ENCODE data around the gene SETD1A. TPM values are rescaled to one million over a fixed set of nuclear protein-coding genes. Genes with fewer than 3 reads are reported as not detected.

Gene SETD1A
- total and polyA plus RNA-seq, 7 experiments from 2014 or later = 1.3 to 47.2 (median 32.9) TPM

DNA sequence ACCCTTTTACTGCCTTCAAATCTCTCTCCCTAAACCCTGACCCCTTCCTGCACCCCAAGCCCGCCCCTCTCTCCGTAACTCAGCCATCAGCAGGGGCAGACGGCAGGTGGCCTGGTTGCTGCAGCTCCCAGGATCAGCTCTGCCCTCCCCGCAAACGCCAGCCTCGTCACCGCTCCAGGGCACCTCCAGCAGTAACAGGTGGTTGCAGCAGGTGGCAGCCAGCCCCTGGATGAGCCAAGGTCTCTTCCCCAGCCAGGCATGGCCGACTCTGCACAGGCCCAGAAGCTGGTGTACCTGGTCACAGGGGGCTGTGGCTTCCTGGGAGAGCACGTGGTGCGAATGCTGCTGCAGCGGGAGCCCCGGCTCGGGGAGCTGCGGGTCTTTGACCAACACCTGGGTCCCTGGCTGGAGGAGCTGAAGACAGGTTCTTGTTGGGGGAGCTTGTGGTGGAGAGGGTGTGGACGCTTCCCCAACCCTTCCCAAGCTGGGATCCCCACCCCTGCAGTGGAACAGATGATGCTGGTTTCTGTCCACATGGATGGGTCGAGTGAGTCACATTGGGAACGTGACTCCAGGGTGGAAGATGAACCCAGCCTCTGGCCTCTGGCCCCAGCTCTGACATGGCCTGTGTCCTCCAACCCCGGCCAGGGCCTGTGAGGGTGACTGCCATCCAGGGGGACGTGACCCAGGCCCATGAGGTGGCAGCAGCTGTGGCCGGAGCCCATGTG, 28.0 kb downstream of the SETD1A start:
- Mint-ChIP-seq H3K36me3 (peaks cover 0 to 7% (median 3%) of the 10 kb centered on the region in 5 donors), H3K27me3 (no peaks in the 10 kb centered on the region), H3K4me1 (peaks cover 0 to 17% (median 0%) of the 10 kb centered on the region in 7 donors), H3K9me3 (no peaks in the 10 kb centered on the region), H3K27ac (peak overlapping the region in 1 of 9 donors; percentile 29), H3K4me3 (peak overlapping the region in 3 of 10 donors; percentile 39 to 54 (median 51))
- intact Hi-C loops (cut with micrococcal nuclease) = loop anchor here (1.0 kb wide), 4 partner anchors 110 to 884 kb away; no protein-coding TSS in a partner anchor
- ATAC-seq = no peak
- CTCF ChIA-PET = interaction anchor here (0.9 to 1.5 kb wide), 7 partner anchors 25 to 888 kb away, joined by 3 to 5 read pairs (median 3); partner anchors contain the start of gene ZNF267
- DNase-seq = no peak
- H3K9me3 ChIP-seq (ENCODE audit: control insufficient read depth in 2 of 3, low read length in 3 of 3) = no peaks in the 10 kb centered on the region
- H3K27me3 ChIP-seq (ENCODE audit: control insufficient read depth in 2 of 2, insufficient read depth in 2 of 2, low read length in 2 of 2) = no peaks in the 10 kb centered on the region
- POLR2A ChIA-PET = interaction anchor here (0.9 to 1.1 kb wide), 2 partner anchors 14 to 28 kb away, joined by 3 read pairs; partner anchors contain the start of gene SETD1A
- H3K36me3 ChIP-seq (ENCODE audit: control insufficient read depth in 2 of 3, insufficient read depth in 3 of 3, low read length in 3 of 3) = peaks cover 0 to 40% (median 0%) of the 10 kb centered on the region in 3 experiments
- no peaks in the 10 kb centered on the region for H3K4me1 ChIP-seq (ENCODE audit: control insufficient read depth in 2 of 2, insufficient read depth in 2 of 2, low read length in 2 of 2)
- no peak overlapping the region for H3K4me3 ChIP-seq (ENCODE audit: low read length)
- no peak overlapping the region for H3K27ac ChIP-seq (ENCODE audit: low read depth, low read length)

DNA sequence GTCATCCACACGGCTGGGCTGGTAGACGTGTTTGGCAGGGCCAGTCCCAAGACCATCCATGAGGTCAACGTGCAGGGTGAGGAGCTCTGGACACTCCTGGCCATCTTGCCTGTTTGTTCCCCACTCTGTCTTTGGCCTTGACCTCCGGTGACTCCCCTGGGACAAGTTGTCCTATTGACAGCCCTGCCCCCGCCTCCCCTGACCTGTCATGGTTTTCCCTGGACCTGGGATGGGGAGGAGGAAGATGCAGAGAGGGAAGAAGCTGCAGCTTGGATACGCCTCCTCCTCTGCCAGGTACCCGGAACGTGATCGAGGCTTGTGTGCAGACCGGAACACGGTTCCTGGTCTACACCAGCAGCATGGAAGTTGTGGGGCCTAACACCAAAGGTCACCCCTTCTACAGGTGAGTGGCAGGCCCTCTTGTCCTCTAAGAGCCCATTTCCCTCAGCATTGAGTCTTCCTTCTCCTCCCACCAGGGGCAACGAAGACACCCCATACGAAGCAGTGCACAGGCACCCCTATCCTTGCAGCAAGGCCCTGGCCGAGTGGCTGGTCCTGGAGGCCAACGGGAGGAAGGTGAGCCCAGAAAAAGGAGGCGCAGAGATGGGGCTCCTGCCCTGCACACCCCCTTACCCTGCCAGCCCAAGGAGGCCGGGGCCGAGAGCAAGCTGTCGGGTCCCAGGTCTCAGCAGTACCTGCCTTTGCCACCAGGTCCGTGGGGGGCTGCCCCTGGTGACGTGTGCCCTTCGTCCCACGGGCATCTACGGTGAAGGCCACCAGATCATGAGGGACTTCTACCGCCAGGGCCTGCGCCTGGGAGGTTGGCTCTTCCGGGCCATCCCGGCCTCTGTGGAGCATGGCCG, 28.8 kb downstream of the SETD1A start:
- no peaks in the 10 kb centered on the region for H3K27me3 Mint-ChIP-seq
- no peaks in the 10 kb centered on the region for H3K4me1 ChIP-seq (ENCODE audit: control insufficient read depth in 2 of 2, insufficient read depth in 2 of 2, low read length in 2 of 2)
- H3K36me3 ChIP-seq (ENCODE audit: control insufficient read depth in 2 of 3, insufficient read depth in 3 of 3, low read length in 3 of 3) = peaks cover 0 to 32% (median 0%) of the 10 kb centered on the region in 3 experiments
- no peak overlapping the region for H3K27ac ChIP-seq (ENCODE audit: low read depth, low read length)
- intact Hi-C loops (cut with micrococcal nuclease) = no loop called here
- ChIA-PET POLR2A (interaction anchor here (0.7 to 1.1 kb wide), 2 partner anchors 14 to 447 kb away, joined by 3 read pairs; no protein-coding TSS in a partner anchor), CTCF (interaction anchor here (0.9 to 1.5 kb wide), 6 partner anchors 26 to 887 kb away, joined by 3 to 5 read pairs (median 3); partner anchors contain the start of gene ZNF267)
- H3K4me1 Mint-ChIP-seq = peaks cover 0 to 17% (median 0%) of the 10 kb centered on the region in 7 donors
- no peaks in the 10 kb centered on the region for H3K9me3 Mint-ChIP-seq
- H3K36me3 Mint-ChIP-seq = peaks cover 0 to 7% (median under 1%) of the 10 kb centered on the region in 5 donors
- no peaks in the 10 kb centered on the region for H3K9me3 ChIP-seq (ENCODE audit: control insufficient read depth in 2 of 3, low read length in 3 of 3)
- H3K27ac Mint-ChIP-seq = no peak overlapping the region
- H3K27me3 ChIP-seq (ENCODE audit: control insufficient read depth in 2 of 2, insufficient read depth in 2 of 2, low read length in 2 of 2) = no peaks in the 10 kb centered on the region
- DNase-seq (no peak), ATAC-seq (no peak)
- peak overlapping the region in 1 of 10 donors; percentile 5 for H3K4me3 Mint-ChIP-seq
- no peak overlapping the region for H3K4me3 ChIP-seq (ENCODE audit: low read length)

DNA sequence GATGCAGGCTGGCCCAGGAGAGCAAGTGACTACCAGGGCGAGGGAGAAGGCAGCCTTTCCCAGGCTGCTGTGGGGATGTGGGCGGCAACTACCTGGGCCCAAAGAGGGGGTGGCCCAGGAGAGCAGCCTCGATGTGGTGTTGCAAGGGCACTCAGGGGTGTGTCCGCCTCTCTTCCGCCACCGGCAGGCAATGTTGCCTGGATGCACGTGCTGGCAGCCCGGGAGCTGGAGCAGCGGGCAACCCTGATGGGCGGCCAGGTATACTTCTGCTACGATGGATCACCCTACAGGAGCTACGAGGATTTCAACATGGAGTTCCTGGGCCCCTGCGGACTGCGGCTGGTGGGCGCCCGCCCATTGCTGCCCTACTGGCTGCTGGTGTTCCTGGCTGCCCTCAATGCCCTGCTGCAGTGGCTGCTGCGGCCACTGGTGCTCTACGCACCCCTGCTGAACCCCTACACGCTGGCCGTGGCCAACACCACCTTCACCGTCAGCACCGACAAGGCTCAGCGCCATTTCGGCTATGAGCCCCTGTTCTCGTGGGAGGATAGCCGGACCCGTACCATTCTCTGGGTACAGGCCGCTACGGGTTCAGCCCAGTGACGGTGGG, 30.1 kb downstream of the SETD1A start:
- ChIA-PET CTCF (interaction anchor here (0.6 to 1.1 kb wide), 2 partner anchors 347 to 881 kb away, joined by 3 read pairs; no protein-coding TSS in a partner anchor), POLR2A (interaction anchor here (0.6 kb wide), 1 partner anchor 13 kb away, joined by 3 read pairs; no protein-coding TSS in a partner anchor)
- Histone ChIP-seq H3K9me3 (ENCODE audit: control insufficient read depth in 2 of 3, low read length in 3 of 3) (no peaks in the 10 kb centered on the region), H3K4me3 (ENCODE audit: low read length) (no peak overlapping the region), H3K36me3 (ENCODE audit: control insufficient read depth in 2 of 3, insufficient read depth in 3 of 3, low read length in 3 of 3) (peaks cover 0 to 22% (median 0%) of the 10 kb centered on the region in 3 experiments), H3K4me1 (ENCODE audit: control insufficient read depth in 2 of 2, insufficient read depth in 2 of 2, low read length in 2 of 2) (no peaks in the 10 kb centered on the region), H3K27ac (ENCODE audit: low read depth, low read length) (no peak overlapping the region), H3K27me3 (ENCODE audit: control insufficient read depth in 2 of 2, insufficient read depth in 2 of 2, low read length in 2 of 2) (no peaks in the 10 kb centered on the region)
- peaks cover 0 to 14% (median 0%) of the 10 kb centered on the region in 7 donors for H3K4me1 Mint-ChIP-seq
- no peak for DNase-seq
- H3K27ac Mint-ChIP-seq = no peak overlapping the region
- ATAC-seq = no peak
- H3K4me3 Mint-ChIP-seq = no peak overlapping the region
- H3K36me3 Mint-ChIP-seq = peaks cover 0 to 4% (median 0%) of the 10 kb centered on the region in 5 donors
- H3K9me3 Mint-ChIP-seq = no peaks in the 10 kb centered on the region
- intact Hi-C loops (cut with micrococcal nuclease) = no loop called here
- no peaks in the 10 kb centered on the region for H3K27me3 Mint-ChIP-seq

DNA sequence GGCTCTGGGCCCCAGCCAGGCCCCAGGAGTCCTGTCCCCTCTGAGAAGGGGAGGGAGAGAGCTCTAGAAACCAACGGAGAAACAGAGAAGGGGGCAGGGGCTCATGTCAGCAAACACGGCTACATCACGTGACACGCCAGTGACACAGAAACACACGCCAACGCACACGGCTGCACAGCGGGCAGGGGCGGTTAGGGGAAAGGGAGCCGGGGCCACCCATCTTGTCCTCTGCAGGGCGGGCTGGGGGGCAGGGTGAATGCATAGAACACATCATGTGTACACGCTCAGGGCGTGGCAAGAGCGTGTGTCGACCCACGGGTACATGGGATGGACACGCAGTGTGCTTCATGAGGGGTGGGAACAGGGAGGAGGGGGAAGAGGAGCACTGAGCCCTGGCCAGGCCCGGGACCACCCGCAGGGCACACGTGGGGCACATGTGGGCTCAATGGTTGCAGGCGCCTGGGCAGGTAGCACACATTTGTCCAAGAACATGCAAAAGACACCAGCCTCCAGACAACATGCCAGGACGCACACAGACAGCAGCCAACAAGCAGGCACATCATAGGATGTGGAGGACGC, 32.0 kb downstream of the SETD1A start:
- H3K9me3 Mint-ChIP-seq = no peaks in the 10 kb centered on the region

DNA sequence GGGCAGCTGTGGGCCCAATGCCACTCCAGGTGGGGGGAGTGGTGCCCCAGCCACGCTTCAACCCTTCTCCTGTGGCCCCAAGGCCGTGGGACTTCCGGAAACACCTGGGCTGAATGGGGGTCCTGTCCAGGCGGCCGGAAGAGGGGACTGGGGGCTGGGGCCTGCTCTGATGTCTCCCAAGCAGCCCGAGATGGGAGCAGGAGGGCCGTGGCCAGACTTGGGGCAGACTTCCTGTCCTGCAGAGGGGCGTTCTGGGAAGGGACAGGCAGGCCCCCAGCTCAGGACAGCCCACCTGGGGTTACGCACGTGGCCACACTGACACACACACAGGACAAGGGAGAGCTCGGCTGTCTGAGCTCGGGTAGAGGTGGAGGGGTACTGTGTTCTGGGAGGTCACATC, 32.6 kb downstream of the SETD1A start:
- Mint-ChIP-seq H3K27ac (no peak overlapping the region), H3K36me3 (no peaks in the 10 kb centered on the region), H3K4me1 (peaks cover 0 to 11% (median 0%) of the 10 kb centered on the region in 7 donors), H3K27me3 (no peaks in the 10 kb centered on the region), H3K4me3 (no peak overlapping the region), H3K9me3 (no peaks in the 10 kb centered on the region)
- DNase-seq (no peak), ATAC-seq (no peak)
- ChIA-PET POLR2A (no interaction called here), CTCF (no interaction called here)
- Histone ChIP-seq H3K4me3 (ENCODE audit: low read length) (no peak overlapping the region), H3K27me3 (ENCODE audit: control insufficient read depth in 2 of 2, insufficient read depth in 2 of 2, low read length in 2 of 2) (no peaks in the 10 kb centered on the region), H3K36me3 (ENCODE audit: control insufficient read depth in 2 of 3, insufficient read depth in 3 of 3, low read length in 3 of 3) (no peaks in the 10 kb centered on the region), H3K27ac (ENCODE audit: low read depth, low read length) (no peak overlapping the region), H3K4me1 (ENCODE audit: control insufficient read depth in 2 of 2, insufficient read depth in 2 of 2, low read length in 2 of 2) (no peaks in the 10 kb centered on the region), H3K9me3 (ENCODE audit: control insufficient read depth in 2 of 3, low read length in 3 of 3) (no peaks in the 10 kb centered on the region)
- intact Hi-C loops (cut with micrococcal nuclease) = no loop called here

More for the DNA sequence above, 32.0 kb downstream of the SETD1A start:
- ChIA-PET CTCF (no interaction called here), POLR2A (no interaction called here)
- DNase-seq = no peak
- Mint-ChIP-seq H3K36me3 (no peaks in the 10 kb centered on the region), H3K4me3 (no peak overlapping the region), H3K4me1 (peaks cover 0 to 11% (median 0%) of the 10 kb centered on the region in 7 donors), H3K27ac (no peak overlapping the region), H3K27me3 (no peaks in the 10 kb centered on the region)
- Histone ChIP-seq H3K9me3 (ENCODE audit: control insufficient read depth in 2 of 3, low read length in 3 of 3) (no peaks in the 10 kb centered on the region), H3K27ac (ENCODE audit: low read depth, low read length) (no peak overlapping the region), H3K4me1 (ENCODE audit: control insufficient read depth in 2 of 2, insufficient read depth in 2 of 2, low read length in 2 of 2) (no peaks in the 10 kb centered on the region), H3K36me3 (ENCODE audit: control insufficient read depth in 2 of 3, insufficient read depth in 3 of 3, low read length in 3 of 3) (peaks cover 0 to 3% (median 0%) of the 10 kb centered on the region in 3 experiments), H3K27me3 (ENCODE audit: control insufficient read depth in 2 of 2, insufficient read depth in 2 of 2, low read length in 2 of 2) (no peaks in the 10 kb centered on the region), H3K4me3 (ENCODE audit: low read length) (no peak overlapping the region)
- intact Hi-C loops (cut with micrococcal nuclease) = no loop called here
- ATAC-seq = no peak

DNA sequence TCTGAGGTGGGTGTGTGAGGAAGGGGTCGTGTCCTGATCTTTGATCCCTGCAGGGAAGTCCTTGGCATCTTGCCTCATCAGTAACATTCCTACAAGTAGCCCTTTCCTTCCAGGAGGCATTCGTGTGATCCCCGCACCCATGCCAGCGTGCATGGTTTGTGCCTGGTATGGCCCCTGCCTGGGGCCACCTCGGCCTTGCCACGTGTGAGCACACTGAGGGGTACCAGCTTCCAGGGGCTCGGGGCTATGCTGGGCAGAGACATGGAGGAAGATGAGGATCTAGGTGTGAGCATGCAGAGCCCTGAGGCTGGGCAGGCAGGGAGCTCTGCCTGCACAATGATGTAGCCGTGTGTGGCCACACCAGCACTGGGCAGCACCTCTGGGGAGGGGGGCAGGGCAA, 33.5 kb downstream of the SETD1A start:
- Histone ChIP-seq H3K27me3 (ENCODE audit: control insufficient read depth in 2 of 2, insufficient read depth in 2 of 2, low read length in 2 of 2) (no peaks in the 10 kb centered on the region), H3K9me3 (ENCODE audit: control insufficient read depth in 2 of 3, low read length in 3 of 3) (no peaks in the 10 kb centered on the region), H3K4me1 (ENCODE audit: control insufficient read depth in 2 of 2, insufficient read depth in 2 of 2, low read length in 2 of 2) (no peaks in the 10 kb centered on the region), H3K27ac (ENCODE audit: low read depth, low read length) (no peak overlapping the region), H3K36me3 (ENCODE audit: control insufficient read depth in 2 of 3, insufficient read depth in 3 of 3, low read length in 3 of 3) (no peaks in the 10 kb centered on the region), H3K4me3 (ENCODE audit: low read length) (no peak overlapping the region)
- Mint-ChIP-seq H3K4me3 (no peak overlapping the region), H3K36me3 (no peaks in the 10 kb centered on the region), H3K9me3 (no peaks in the 10 kb centered on the region), H3K27ac (no peak overlapping the region), H3K4me1 (peaks cover 0 to 6% (median under 1%) of the 10 kb centered on the region in 7 donors), H3K27me3 (no peaks in the 10 kb centered on the region)
- CTCF ChIA-PET = no interaction called here
- intact Hi-C loops (cut with micrococcal nuclease) = no loop called here
- ATAC-seq = no peak
- no peak for DNase-seq
- POLR2A ChIA-PET = no interaction called here
